GM12891 (cell line): ENCODE results near the gene DNAH8. TPM values are rescaled to one million over a fixed set of nuclear protein-coding genes. Genes with fewer than 3 reads are reported as not detected.

ENCODE experiments used
- DNase-seq: peaks from one replicate; pipeline ENCODE4 v3.0.0; 2011; ENCODE audit warnings: low spot score; ENCODE audit not compliant: insufficient read length
- FAIRE-seq: peaks from 2 replicates; lab custom pipeline; 2011; peaks lifted over from hg19 to GRCh38; lab: Jason Lieb, UNC
- PAX5 ChIP-seq: IDR thresholded peaks from 2 replicates; pipeline ENCODE4 v1.6.1; 2011; ENCODE audit warnings: low read length, moderate library complexity, mild to moderate bottlenecking; ENCODE audit not compliant: insufficient read depth, severe bottlenecking
- POLR2A ChIP-seq: IDR thresholded peaks from 2 replicates; pipeline ENCODE4 v1.6.1; 2011; ENCODE audit warnings: low read depth, low read length, control low read depth
- POLR2AphosphoS5 ChIP-seq: IDR thresholded peaks from 2 replicates; pipeline ENCODE4 v1.6.1; 2011; ENCODE audit warnings: low read depth, low read length, control low read depth
- POU2F2 ChIP-seq: IDR thresholded peaks from 2 replicates; pipeline ENCODE4 v1.6.1; 2011; ENCODE audit warnings: low read depth, mild to moderate bottlenecking, control low read depth, low read length, moderate library complexity
- SPI1 ChIP-seq: IDR thresholded peaks from 2 replicates; pipeline ENCODE4 v1.6.1; 2011; ENCODE audit warnings: low read depth, low read length, control low read depth
- TAF1 ChIP-seq: IDR thresholded peaks from 2 replicates; pipeline ENCODE4 v1.6.1; 2011; ENCODE audit warnings: low read depth, low read length, control low read depth
- polyA plus RNA-seq: library from polyadenylated mRNA; unstranded; fragments of >200 nt; gene quantifications from one replicate; pipeline ENCODE4 v1.2.1, GENCODE V29; 2012; ENCODE audit warnings: low read depth, missing spikeins, inconsistent platforms; ENCODE audit not compliant: missing spikeins

The DNAH8 gene
- 0.21 TPM for polyA plus RNA-seq

GRCh38 chr6:38715016-38715689, at the start of gene DNAH8:
DNAH8 (plus strand) TSS chr6:38715311; CDS start chr6:38722810, 7,499 bp downstream.
- DNase-seq (peak; percentile 36), FAIRE-seq (peak; percentile 56)
- TF ChIP-seq TAF1 (no peak), POLR2A (no peak), POU2F2 (no peak), POLR2AphosphoS5 (no peak), SPI1 (no peak), PAX5 (no peak)

- DNase-seq: no peak
- TF ChIP-seq SPI1 (no peak), POLR2A (no peak), TAF1 (no peak)
- FAIRE-seq: peak; percentile 78
Observed at GRCh38 chr6:38671885-38672467, 43.1 kb upstream of the DNAH8 start.

- TF ChIP-seq SPI1 (0 out of 2 replicates have a peak, but pooled peaks have one; percentile 33), TAF1 (no peak)
- FAIRE-seq: peak; percentile 83
- no peak for DNase-seq
Observed at GRCh38 chr6:38673397-38674165, 41.5 kb upstream of the DNAH8 start.

DNA sequence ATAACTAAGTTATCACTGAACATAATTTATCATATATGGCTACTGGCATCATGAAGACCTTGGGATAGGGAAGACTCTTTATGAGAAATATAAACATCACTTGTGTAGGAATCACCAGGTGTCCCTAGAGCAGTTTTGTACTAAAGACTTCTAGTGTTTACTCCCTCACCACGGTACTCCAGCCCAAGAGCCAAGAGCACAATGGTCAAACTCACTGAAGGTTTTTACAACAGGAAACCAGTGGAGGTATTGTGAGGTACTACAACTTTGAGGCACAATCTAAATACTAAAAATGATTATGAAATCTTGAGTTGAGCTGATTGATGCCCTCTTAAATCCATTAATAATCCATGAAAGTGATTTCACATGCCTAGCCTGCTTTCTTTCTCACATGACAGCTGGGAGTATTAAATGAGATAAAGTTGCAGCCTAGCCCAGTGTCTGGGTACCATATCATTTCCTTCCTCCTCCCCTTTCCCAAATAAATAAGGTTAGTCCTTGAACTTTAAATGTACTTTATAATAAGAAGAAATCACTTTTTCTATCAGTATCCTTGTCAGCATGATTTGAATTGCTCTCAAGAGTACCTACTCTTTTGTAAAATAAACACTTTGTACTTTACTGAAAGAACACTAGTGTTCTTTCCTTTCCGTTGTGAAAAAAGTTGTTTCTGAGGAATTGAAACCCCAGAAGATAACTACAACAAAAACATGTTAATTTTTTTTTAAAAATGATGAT, 38.7 kb upstream of the DNAH8 start:
- TF ChIP-seq TAF1 (no peak), PAX5 (no peak), SPI1 (peak; percentile 64; the same call in 1 of the 2 replicates)
- no peak for DNase-seq
- no peak for FAIRE-seq

GRCh38 chr6:38676974-38677544, 38.1 kb upstream of the DNAH8 start:
- peak; percentile 58 for FAIRE-seq
- no peak for TF ChIP-seq TAF1
- no peak for TF ChIP-seq PAX5
- no peak for TF ChIP-seq SPI1
- TF ChIP-seq POU2F2: no peak
- no peak for TF ChIP-seq POLR2AphosphoS5
- TF ChIP-seq POLR2A: no peak
- no peak for DNase-seq

- TF ChIP-seq POU2F2: no peak
- TF ChIP-seq POLR2AphosphoS5: no peak
- TF ChIP-seq POLR2A: no peak
- TF ChIP-seq TAF1: no peak
- no peak for TF ChIP-seq PAX5
- no peak for TF ChIP-seq SPI1
- DNase-seq: no peak
- FAIRE-seq: peak; percentile 62
Observed at GRCh38 chr6:38678178-38678760, 36.8 kb upstream of the DNAH8 start.

GRCh38 chr6:38679668-38680067, 35.4 kb upstream of the DNAH8 start:
- DNase-seq (no peak), FAIRE-seq (no peak)
- TF ChIP-seq POLR2A (no peak), TAF1 (no peak), SPI1 (no peak), PAX5 (no peak), POU2F2 (no peak), POLR2AphosphoS5 (no peak)

DNA sequence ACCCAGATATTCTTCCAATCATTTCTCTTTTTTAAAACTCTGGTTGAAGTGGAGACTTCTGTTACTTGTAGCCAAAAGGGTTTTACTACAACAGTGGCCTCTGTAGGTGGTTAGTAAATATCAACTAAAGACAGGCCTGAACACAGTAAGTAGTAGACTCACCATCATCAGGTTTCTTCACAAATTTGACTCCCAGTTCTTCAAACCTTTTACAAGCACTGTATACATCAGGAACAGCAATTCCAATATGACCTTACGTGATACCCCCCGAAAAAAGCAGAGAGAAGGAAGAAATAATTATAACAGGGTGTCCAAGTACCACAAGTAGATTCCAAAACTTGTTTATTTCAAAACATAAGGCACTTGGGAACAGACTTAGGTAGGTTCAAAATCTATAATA, 33.3 kb upstream of the DNAH8 start:
- TF ChIP-seq POU2F2 (no peak), TAF1 (no peak), POLR2AphosphoS5 (no peak), POLR2A (no peak), SPI1 (no peak), PAX5 (no peak)
- DNase-seq (no peak), FAIRE-seq (no peak)
